C4-2B (cell line): ENCODE data around the gene TRAF5.

Experiments
- CTCF ChIP-seq: fragments of 450-650 bp; conservative IDR thresholded peaks from 2 replicates; pipeline ENCODE4 v1.5.1; 2017; ENCODE audit warnings: mild to moderate bottlenecking
- ZFX ChIP-seq: fragments of 450-650 bp; IDR thresholded peaks from 2 replicates; pipeline ENCODE4 v1.6.1; 2017

DNA sequence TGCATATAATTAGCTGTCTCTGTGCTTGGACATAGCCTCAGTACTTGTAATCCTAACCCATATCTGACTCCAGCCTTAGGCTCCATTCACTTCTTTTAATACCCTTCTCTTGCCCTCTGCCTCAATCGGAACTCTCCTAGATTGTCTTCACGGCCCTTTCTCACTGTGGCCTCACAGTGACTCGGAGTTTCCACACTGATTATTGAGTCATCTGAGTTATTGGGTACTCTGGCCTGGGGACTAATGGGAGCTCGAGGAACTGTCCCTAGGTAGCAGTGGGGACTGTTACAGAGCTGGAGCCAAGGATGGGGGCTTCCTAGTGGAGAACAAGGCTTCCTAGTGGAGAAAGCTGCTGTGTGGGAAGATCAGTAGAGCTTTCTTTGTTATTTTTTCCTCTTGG lies 17.0 kb downstream of the TRAF5 start:
- TF ChIP-seq CTCF (no peak), ZFX (no peak)
